K562 (cell line): ENCODE measurements around the gene MLN. TPM values are rescaled to one million over a fixed set of nuclear protein-coding genes. Genes with fewer than 3 reads are reported as not detected.
A peak's percentile ranks its signal among the peaks of the same experiment; 100 is the strongest.

Source experiments
- ATAC-seq: fragments of 200-7000 bp; cut with Tn5 transposase; 3 replicates; pipeline ENCODE4 v1.9.1; 2020; ENCODE audit warnings: moderate library complexity
- BruUV-seq: library from RNA; stranded (reverse); fragments of 400-500 nt; replicated peaks from 2 replicates; lab custom pipeline; 2021; lab: Mats Ljungman, UMichigan
- CTCF ChIA-PET: fragments of 300-600 bp; formaldehyde crosslinking; extraction: SDS; loops from one replicate; lab custom pipeline; 2021; ENCODE audit warnings: low intra/inter-chr PET ratio; lab: Yijun Ruan, JAX
- POLR2A ChIA-PET: fragments of 300-600, 350-650 bp; sonication (Branson Sonifier 250); formaldehyde crosslinking; extraction: SDS; loops from one replicate; lab custom pipeline; 2021; ENCODE audit warnings: antibody characterized with exemption, inconsistent platforms; lab: Yijun Ruan, JAX
- DNase-seq, 4 experiments: peaks; one replicate each; pipeline versions ENCODE4 v3.0.0 to v3.0.0-alpha.2; 2011 to 2018; ENCODE audit warnings: low spot score in 3 of 4, mixed read lengths in 3 of 4; ENCODE audit errors: extremely low read depth in 1 of 4
- FAIRE-seq: peaks from 2 replicates; lab custom pipeline; 2011; peaks lifted over from hg19 to GRCh38; lab: Jason Lieb, UNC
- H2AFZ ChIP-seq: 2 replicates; pipeline ENCODE4 v1.6.0; 2011; ENCODE audit warnings: low read depth, low read length, control low read depth, inconsistent platforms
- H3K27ac ChIP-seq: fragments of 200-600 bp; 3 replicates; pipeline ENCODE4 v1.8.0; 2011; ENCODE audit warnings: low read depth, mild to moderate bottlenecking, control low read depth, inconsistent platforms, low read length, moderate library complexity, mixed read lengths; ENCODE audit errors: extremely low read depth
- H3K27me3 ChIP-seq, 2 experiments: fragments of 300-600 bp in 1 of 2; 2 replicates in 1 of 2; 3 replicates in 1 of 2; pipeline versions ENCODE4 v1.6.0 to v1.8.0; 2011; ENCODE audit warnings: inconsistent platforms in 2 of 2, low read length in 2 of 2, mild to moderate bottlenecking in 1 of 2, mixed read lengths in 1 of 2, moderate library complexity in 1 of 2; ENCODE audit not compliant: control insufficient read depth in 2 of 2, insufficient read depth in 2 of 2
- H3K36me3 ChIP-seq: fragments of 300-600 bp; 3 replicates; pipeline ENCODE4 v1.8.0; 2011; ENCODE audit warnings: mild to moderate bottlenecking, low read length, inconsistent platforms; ENCODE audit not compliant: control insufficient read depth, insufficient read depth
- H3K4me1 ChIP-seq, 2 experiments: fragments of 200-600 bp in 1 of 2; replicated peaks in 1 of 2; 2 replicates in 1 of 2; 3 replicates in 1 of 2; pipeline versions ENCODE4 v1.5.1 to v1.8.0; 2011; ENCODE audit warnings: inconsistent platforms in 2 of 2, low read length in 2 of 2, mild to moderate bottlenecking in 1 of 2, mixed read lengths in 1 of 2, moderate library complexity in 1 of 2; ENCODE audit not compliant: control insufficient read depth in 2 of 2, insufficient read depth in 2 of 2
- H3K4me2 ChIP-seq: 2 replicates; pipeline ENCODE4 v1.6.1; 2011; ENCODE audit warnings: low read length, control low read depth, inconsistent platforms, mixed read lengths; ENCODE audit not compliant: insufficient read depth
- H3K4me3 ChIP-seq: fragments of 200-600 bp; sonication (generic), shearing (Covaris generic); 2 replicates; pipeline ENCODE4 v1.5.1; 2016; ENCODE audit warnings: control low read depth, inconsistent platforms
- H3K79me2 ChIP-seq: fragments of 200-600 bp; 3 replicates; pipeline ENCODE4 v1.8.0; 2011; ENCODE audit warnings: low read length, inconsistent platforms; ENCODE audit not compliant: control insufficient read depth, insufficient read depth
- H3K9ac ChIP-seq, 2 experiments: 2 replicates each; pipeline versions ENCODE4 v1.6.0 to v1.6.1; 2011; ENCODE audit warnings: low read depth in 2 of 2, low read length in 2 of 2, control low read depth in 1 of 2, inconsistent platforms in 1 of 2, mild to moderate bottlenecking in 1 of 2, mixed read lengths in 1 of 2; ENCODE audit not compliant: insufficient read depth in 1 of 2
- H3K9me1 ChIP-seq: one replicate; pipeline ENCODE4 v1.6.0; 2011; ENCODE audit warnings: inconsistent platforms, mild to moderate bottlenecking, low read length, moderate library complexity; ENCODE audit not compliant: control insufficient read depth, insufficient read depth
- H3K9me3 ChIP-seq: replicated peaks from 2 replicates; pipeline ENCODE4 v1.5.1; 2011; ENCODE audit warnings: low read depth, low read length, inconsistent platforms; ENCODE audit not compliant: control insufficient read depth, insufficient read depth
- H4K20me1 ChIP-seq: replicated peaks from 2 replicates; pipeline ENCODE4 v1.6.1; 2011; ENCODE audit warnings: low read length, inconsistent platforms, mixed read lengths; ENCODE audit not compliant: control insufficient read depth, insufficient read depth
- ATF2 ChIP-seq: sonication (generic); formaldehyde crosslinking; IDR thresholded peaks from 2 replicates; pipeline ENCODE4 v1.8.1; 2022; ENCODE audit warnings: missing genetic modification reagents
- BDP1 ChIP-seq: IDR thresholded peaks from 3 replicates; pipeline ENCODE4 v1.6.1; 2011; ENCODE audit not compliant: insufficient read length, insufficient read depth
- DPF2 ChIP-seq: fragments of 450-650 bp; IDR thresholded peaks from 2 replicates; pipeline ENCODE4 v1.6.1; 2016
- ESRRA ChIP-seq: fragments of 450-650 bp; IDR thresholded peaks from 2 replicates; pipeline ENCODE4 v1.6.1; 2014; ENCODE audit warnings: low read depth, mild to moderate bottlenecking, moderate library complexity, borderline replicate concordance
- EWSR1 ChIP-seq: fragments of 450-650 bp; IDR thresholded peaks from 2 replicates; pipeline ENCODE4 v1.6.1; 2018; ENCODE audit warnings: borderline replicate concordance, mild to moderate bottlenecking, low read depth, moderate library complexity; ENCODE audit not compliant: partially characterized antibody
- FOXA1 ChIP-seq: fragments of 450-650 bp; IDR thresholded peaks from 2 replicates; pipeline ENCODE4 v1.6.1; 2016; ENCODE audit warnings: mild to moderate bottlenecking, borderline replicate concordance
- MEF2D ChIP-seq: conservative IDR thresholded peaks from 2 replicates; pipeline ENCODE4 v1.6.1; 2016; ENCODE audit warnings: low read depth, missing genetic modification characterization, missing compliant biosample characterization
- PTTG1 ChIP-seq: fragments of 450-650 bp; IDR thresholded peaks from 2 replicates; pipeline ENCODE4 v1.6.1; 2016; ENCODE audit warnings: low read depth, mild to moderate bottlenecking, missing genetic modification characterization, missing compliant biosample characterization
- PYGO2 ChIP-seq: fragments of 450-650 bp; IDR thresholded peaks from 2 replicates; pipeline ENCODE4 v1.6.1; 2016; ENCODE audit warnings: mild to moderate bottlenecking, missing genetic modification characterization, moderate library complexity, missing compliant biosample characterization
- SAP30 ChIP-seq: fragments of 200-600 bp; sonication (generic); IDR thresholded peaks from 2 replicates; pipeline ENCODE4 v1.6.1; 2012; ENCODE audit warnings: borderline replicate concordance, low read depth, mild to moderate bottlenecking, moderate library complexity, low read length, control low read depth, inconsistent platforms; ENCODE audit not compliant: insufficient read depth, poor library complexity, severe bottlenecking
- U2AF1 ChIP-seq: fragments of 200-400 bp; formaldehyde crosslinking; optimal IDR thresholded peaks from 2 replicates; pipeline ENCODE3; 2017; ENCODE audit warnings: mild to moderate bottlenecking, low read depth, low read length, moderate library complexity
- ZBTB17 ChIP-seq: fragments of 450-650 bp; formaldehyde crosslinking; IDR thresholded peaks from 2 replicates; pipeline ENCODE4 v1.4.0; 2020; ENCODE audit warnings: mild to moderate bottlenecking
- ZNF280A ChIP-seq: fragments of 450-650 bp; IDR thresholded peaks from 2 replicates; pipeline ENCODE4 v1.6.1; 2018; ENCODE audit warnings: mild to moderate bottlenecking, low read depth; ENCODE audit not compliant: partially characterized antibody
- ZNF444 ChIP-seq: fragments of 250-450 bp; sonication (Bioruptor Pico); IDR thresholded peaks from 2 replicates; pipeline ENCODE4 v1.4.0; 2020; ENCODE audit warnings: mild to moderate bottlenecking, moderate library complexity
- WGBS: fragments of 100-300 bp; shearing (Covaris generic); methylation state at CpG from one replicate; pipeline ENCODE4 v1.1.6; 2016; ENCODE audit warnings: low coverage, mixed read lengths; ENCODE audit not compliant: insufficient coverage; ENCODE audit errors: missing lambda C conversion rate; 5-methylcytosine and 5-hydroxymethylcytosine counted together
- in situ Hi-C: fragments of 300-500 bp; cut with MboI; formaldehyde crosslinking; loops from 4 replicates; pipeline ENCODE4 v1.15.0; 2018; ENCODE audit warnings: inconsistent platforms, mixed read lengths
- intact Hi-C: fragments of 100-400 bp; cut with micrococcal nuclease; formaldehyde crosslinking; loops from 2 replicates; pipeline ENCODE4 v1.14.2; 2022
- polyA plus RNA-seq, 8 experiments: library from polyadenylated mRNA; depleted of rRNA in 4 of 8; stranded (reverse) in 5 of 8; unstranded in 3 of 8; fragments of >200 nt; fragmentation: Nextera tagmentation in 2 of 8; fragmentation: Illumina TruSeq in 1 of 8; extraction: Ambion mirVana in 2 of 8; extraction: Trizol in 1 of 8; gene quantifications; 2 replicates each; pipeline versions ENCODE4 v1.2.1 to v1.2.3, GENCODE V29; 2011 to 2014; ENCODE audit warnings: inconsistent platforms in 1 of 8, missing spikeins in 1 of 8
- total RNA-seq, 7 experiments: library from RNA; depleted of rRNA in 6 of 7; stranded (reverse); fragments of >200 nt in 6 of 7; fragmentation: Illumina TruSeq in 2 of 7; extraction: Trizol in 2 of 7; gene quantifications; 2 replicates each; pipeline versions ENCODE4 v1.2.1 to v1.2.3, GENCODE V29; 2011 to 2021; ENCODE audit warnings: low replicate concordance in 1 of 7
- TF ChIP-seq, protein P1 (sequence below): sonication (generic); formaldehyde crosslinking; IDR thresholded peaks from 2 replicates; pipeline ENCODE4 v1.4.0; 2020; ENCODE audit warnings: mild to moderate bottlenecking, missing genetic modification reagents

The MLN gene
- total and polyA plus RNA-seq, 9 of the 15 experiments (the other 6 are each of a cell fraction or from before 2014, with no cell fraction given): not detected

- ChIA-PET POLR2A (interaction anchor here (0.5 to 1.2 kb wide), 4 partner anchors 12 to 209 kb away, joined by 3 to 4 read pairs (median 4); no protein-coding TSS in a partner anchor), CTCF (no interaction called here)
- Histone ChIP-seq H2AFZ (peak overlapping the region; percentile 85), H3K27ac (no peak overlapping the region), H3K4me1 (peaks cover 41 to 45% of the 10 kb centered on the region in 2 experiments), H3K36me3 (no peaks in the 10 kb centered on the region), H3K4me2 (peak overlapping the region; percentile 10; the same call in 1 of the 2 replicates), H3K4me3 (no peak overlapping the region), H4K20me1 (no peaks in the 10 kb centered on the region), H3K9me1 (peaks cover 9% of the 10 kb centered on the region), H3K9ac (peak overlapping the region in 1 of 2 experiments; percentile 18; a peak in 1 of 4 replicates), H3K27me3 (no peaks in the 10 kb centered on the region), H3K9me3 (no peaks in the 10 kb centered on the region), H3K79me2 (no peaks in the 10 kb centered on the region)
- FAIRE-seq: no peak
- intact Hi-C loops (loop anchor here (5.0 kb wide), 1 partner anchor 71 kb away; no protein-coding TSS in a partner anchor), in situ Hi-C loops (no loop called here)
- peak; percentile 3 for ATAC-seq
- BruUV-seq: no TSS peak
- WGBS: 45% methylated on average over 24 of the region's 24 CpGs
- peak; percentile 37 to 59 (median 43) for DNase-seq
- TF ChIP-seq PTTG1 (tag): no peak
- TF ChIP-seq EWSR1: no peak
- no peak for TF ChIP-seq ZBTB17 (CRISPR knock-in tag)
- TF ChIP-seq PYGO2 (tag): no peak
- no peak for TF ChIP-seq U2AF1
- no peak for TF ChIP-seq SAP30
- no peak for TF ChIP-seq FOXA1
- TF ChIP-seq MEF2D: no peak
- no peak for TF ChIP-seq ATF2 (CRISPR knock-in tag)
- TF ChIP-seq BDP1: no peak
- no peak for TF ChIP-seq ZNF280A
- 0 out of 2 replicates have a peak, but pooled peaks have one; percentile 37 for TF ChIP-seq DPF2
- TF ChIP-seq ZNF444 (CRISPR knock-in tag): no peak
- no peak for TF ChIP-seq ESRRA
- TF ChIP-seq, protein P1, sequence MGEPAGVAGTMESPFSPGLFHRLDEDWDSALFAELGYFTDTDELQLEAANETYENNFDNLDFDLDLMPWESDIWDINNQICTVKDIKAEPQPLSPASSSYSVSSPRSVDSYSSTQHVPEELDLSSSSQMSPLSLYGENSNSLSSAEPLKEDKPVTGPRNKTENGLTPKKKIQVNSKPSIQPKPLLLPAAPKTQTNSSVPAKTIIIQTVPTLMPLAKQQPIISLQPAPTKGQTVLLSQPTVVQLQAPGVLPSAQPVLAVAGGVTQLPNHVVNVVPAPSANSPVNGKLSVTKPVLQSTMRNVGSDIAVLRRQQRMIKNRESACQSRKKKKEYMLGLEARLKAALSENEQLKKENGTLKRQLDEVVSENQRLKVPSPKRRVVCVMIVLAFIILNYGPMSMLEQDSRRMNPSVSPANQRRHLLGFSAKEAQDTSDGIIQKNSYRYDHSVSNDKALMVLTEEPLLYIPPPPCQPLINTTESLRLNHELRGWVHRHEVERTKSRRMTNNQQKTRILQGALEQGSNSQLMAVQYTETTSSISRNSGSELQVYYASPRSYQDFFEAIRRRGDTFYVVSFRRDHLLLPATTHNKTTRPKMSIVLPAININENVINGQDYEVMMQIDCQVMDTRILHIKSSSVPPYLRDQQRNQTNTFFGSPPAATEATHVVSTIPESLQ (CRISPR knock-in tag): no peak
Observed at GRCh38 chr6:33843131-33844121, 39.6 kb upstream of the MLN start.
